Large intestine (tissue), 3 donors: ENCODE measurements around the gene MYL4. TPM values are rescaled to one million over a fixed set of nuclear protein-coding genes. Genes with fewer than 3 reads are reported as not detected.
"Not testable (repeated sequence)": the region's sequence is repeated elsewhere in the genome, so short reads cannot be mapped to it uniquely, and the experiment has no call there.

Source experiments
- DNase-seq, 2 donors: peaks; one replicate each; pipeline versions ENCODE4 v3.0.0 to v3.0.0-alpha.2; 2013
- H3K27ac ChIP-seq: one replicate; pipeline ENCODE4 v1.5.1; 2013; ENCODE audit warnings: low read length
- H3K27me3 ChIP-seq: 2 replicates; pipeline ENCODE4 v1.6.1; 2013; ENCODE audit warnings: low read length; ENCODE audit not compliant: control insufficient read depth, insufficient read depth
- H3K36me3 ChIP-seq: 2 replicates; pipeline ENCODE4 v1.6.1; 2013; ENCODE audit warnings: low read length; ENCODE audit not compliant: control insufficient read depth, insufficient read depth
- H3K4me1 ChIP-seq: one replicate; pipeline ENCODE4 v1.6.1; 2013; ENCODE audit warnings: low read length; ENCODE audit not compliant: control insufficient read depth, insufficient read depth
- H3K4me3 ChIP-seq: one replicate; pipeline ENCODE4 v1.5.1; 2013; ENCODE audit warnings: low read length
- H3K9me3 ChIP-seq: one replicate; pipeline ENCODE4 v1.6.1; 2013; ENCODE audit warnings: mild to moderate bottlenecking, low read depth, low read length, moderate library complexity; ENCODE audit not compliant: control insufficient read depth
- WGBS: methylation state at CpG from one replicate; pipeline ENCODE4 v1.1.5; 2013; ENCODE audit warnings: low lambda C conversion rate; ENCODE audit not compliant: insufficient coverage; 5-methylcytosine and 5-hydroxymethylcytosine counted together
- polyA plus RNA-seq: library from polyadenylated mRNA; unstranded; fragments of 120-200 nt; gene quantifications from one replicate; pipeline ENCODE4 v1.2.1, GENCODE V29; 2013

Gene MYL4
- polyA plus RNA-seq, 1 donor: 5.0 TPM

GRCh38 chr17:47219621-47220475 is 10.7 kb downstream of the MYL4 start:
- Histone ChIP-seq H3K27ac (no peak overlapping the region), H3K4me1 (peaks cover 33% of the 10 kb centered on the region), H3K4me3 (no peak overlapping the region), H3K27me3 (no peaks in the 10 kb centered on the region), H3K36me3 (no peaks in the 10 kb centered on the region), H3K9me3 (peaks cover 5% of the 10 kb centered on the region)
- no peak for DNase-seq
- WGBS: no CpG with 5 or more reads among the region's 21 CpGs

- Histone ChIP-seq H3K36me3 (no peaks in the 10 kb centered on the region), H3K27ac (no peak overlapping the region), H3K4me1 (peaks cover 33% of the 10 kb centered on the region), H3K9me3 (peaks cover 5% of the 10 kb centered on the region), H3K27me3 (no peaks in the 10 kb centered on the region), H3K4me3 (no peak overlapping the region)
- WGBS: 17% methylated on average over 1 of the region's 7 CpGs
- DNase-seq: no peak
Measured at GRCh38 chr17:47220531-47220999, 11.4 kb downstream of the MYL4 start.

- Histone ChIP-seq H3K4me1 (peaks cover 33% of the 10 kb centered on the region), H3K9me3 (peaks cover 5% of the 10 kb centered on the region), H3K36me3 (no peaks in the 10 kb centered on the region), H3K4me3 (no peak overlapping the region), H3K27ac (no peak overlapping the region), H3K27me3 (no peaks in the 10 kb centered on the region)
- DNase-seq: no peak
- no CpG with 5 or more reads among the region's 6 CpGs for WGBS
Measured at GRCh38 chr17:47221154-47221553, 12.0 kb downstream of the MYL4 start.

- peaks cover 33% of the 10 kb centered on the region for H3K4me1 ChIP-seq
- WGBS: no CpG with 5 or more reads among the region's 4 CpGs
Measured at GRCh38 chr17:47222047-47222446, 12.9 kb downstream of the MYL4 start.

DNA sequence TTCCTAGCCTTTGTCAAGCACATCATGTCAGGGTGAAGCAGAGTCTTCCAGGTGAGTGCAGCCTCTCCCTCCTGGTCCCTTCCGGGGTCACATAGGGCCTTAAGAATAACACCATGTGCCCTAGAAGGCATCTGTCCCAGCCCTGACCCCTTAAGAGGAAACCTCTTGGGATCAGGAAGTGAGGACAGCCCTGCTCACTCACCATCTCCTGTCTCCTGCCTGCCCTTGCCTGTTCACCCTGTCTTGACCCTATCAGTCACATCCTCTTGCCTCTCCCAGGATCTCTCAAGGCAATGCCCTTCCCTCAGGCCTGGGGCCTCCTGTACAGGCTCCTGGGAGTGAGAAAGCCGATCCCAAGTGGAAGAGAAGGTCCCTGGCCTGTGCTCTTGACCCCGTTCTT is 13.9 kb downstream of the MYL4 start:
- Histone ChIP-seq H3K4me3 (no peak overlapping the region), H3K9me3 (peaks cover 5% of the 10 kb centered on the region), H3K27me3 (no peaks in the 10 kb centered on the region), H3K4me1 (peaks cover 33% of the 10 kb centered on the region), H3K27ac (peak overlapping the region; percentile 50), H3K36me3 (no peaks in the 10 kb centered on the region)
- peak in 1 of 2 donors; percentile 45 for DNase-seq
- WGBS: no CpG with 5 or more reads among the region's 3 CpGs

More at GRCh38 chr17:47222047-47222446, 12.9 kb downstream of the MYL4 start:
- Histone ChIP-seq H3K9me3 (peaks cover 5% of the 10 kb centered on the region), H3K4me3 (no peak overlapping the region), H3K27ac (no peak overlapping the region), H3K36me3 (no peaks in the 10 kb centered on the region), H3K27me3 (no peaks in the 10 kb centered on the region)
- DNase-seq: peak in 1 of 2 donors; percentile 51

GRCh38 chr17:47223460-47223859 is 14.3 kb downstream of the MYL4 start:
- peak in 1 of 2 donors; percentile 63 for DNase-seq
- H3K4me1 ChIP-seq: peaks cover 33% of the 10 kb centered on the region
- no peak overlapping the region for H3K4me3 ChIP-seq
- peak overlapping the region; percentile 50 for H3K27ac ChIP-seq
- no peaks in the 10 kb centered on the region for H3K36me3 ChIP-seq
- 20% methylated on average over 1 of the region's 5 CpGs for WGBS
- H3K9me3 ChIP-seq: peaks cover 5% of the 10 kb centered on the region
- no peaks in the 10 kb centered on the region for H3K27me3 ChIP-seq

DNA sequence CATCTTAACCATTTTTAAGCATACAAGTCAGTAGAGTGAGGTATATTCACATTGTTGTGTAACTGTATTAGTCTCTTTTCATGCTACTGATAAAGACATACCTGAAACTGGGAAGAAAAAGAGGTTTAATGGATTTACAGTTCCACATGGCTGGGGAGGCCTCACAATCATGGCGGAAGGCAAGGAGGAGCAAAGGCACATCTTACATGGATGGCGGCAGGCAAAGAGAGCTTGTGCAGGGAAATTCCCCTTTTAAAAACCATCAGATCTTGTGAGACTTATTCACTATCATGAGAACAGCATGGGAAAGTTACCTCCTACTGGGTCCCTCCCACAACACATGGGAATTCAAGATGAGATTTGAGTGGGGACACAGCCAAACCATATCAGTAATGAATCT is 14.9 kb downstream of the MYL4 start:
- peaks cover 31% of the 10 kb centered on the region for H3K4me1 ChIP-seq
- H3K27me3 ChIP-seq: not testable (repeated sequence)
- WGBS: no CpG with 5 or more reads among the region's 2 CpGs

GRCh38 chr17:47224966-47225365 is 15.8 kb downstream of the MYL4 start:
- no CpG with 5 or more reads among the region's 1 CpG for WGBS
- H3K9me3 ChIP-seq: peaks cover 5% of the 10 kb centered on the region
- H3K4me3 ChIP-seq: no peak overlapping the region
- peaks cover 24% of the 10 kb centered on the region for H3K4me1 ChIP-seq
- no peaks in the 10 kb centered on the region for H3K36me3 ChIP-seq
- no peak overlapping the region for H3K27ac ChIP-seq
- no peak for DNase-seq
- H3K27me3 ChIP-seq: no peaks in the 10 kb centered on the region

More for the DNA sequence above, 14.9 kb downstream of the MYL4 start:
- peak overlapping the region; percentile 50 for H3K27ac ChIP-seq
- DNase-seq, H3K4me3 ChIP-seq, H3K9me3 ChIP-seq, H3K36me3 ChIP-seq: not testable (repeated sequence)

DNA sequence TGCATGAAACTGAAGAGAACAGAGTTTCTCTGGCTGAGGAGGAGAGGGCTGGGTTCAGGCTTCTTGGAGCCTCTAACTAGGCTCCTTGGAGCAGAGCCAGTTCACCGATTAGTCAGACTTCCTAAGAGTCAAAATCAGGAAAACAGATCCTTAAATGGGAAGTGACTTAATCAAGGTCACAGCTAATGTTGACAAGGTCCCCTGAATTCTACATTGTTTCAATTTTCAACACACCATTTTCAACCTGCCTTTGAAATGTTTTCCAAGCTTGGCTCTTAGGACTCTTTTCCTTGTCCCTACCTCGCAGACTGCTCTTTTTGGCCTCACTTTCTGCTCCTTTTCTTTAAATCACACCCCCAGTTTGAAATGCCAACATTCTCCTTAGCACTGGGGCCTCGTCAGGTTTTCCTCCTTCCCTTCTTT is 16.3 kb downstream of the MYL4 start:
- no peak for DNase-seq
- Histone ChIP-seq H3K27ac (no peak overlapping the region), H3K4me1 (peaks cover 24% of the 10 kb centered on the region), H3K27me3 (no peaks in the 10 kb centered on the region), H3K4me3 (no peak overlapping the region), H3K9me3 (peaks cover 5% of the 10 kb centered on the region), H3K36me3 (no peaks in the 10 kb centered on the region)
- 100% methylated on average over 2 of the region's 3 CpGs for WGBS

GRCh38 chr17:47225911-47226688 is 17.0 kb downstream of the MYL4 start:
- no peaks in the 10 kb centered on the region for H3K36me3 ChIP-seq
- WGBS: no CpG with 5 or more reads among the region's 2 CpGs
- DNase-seq: no peak
- peaks cover 5% of the 10 kb centered on the region for H3K9me3 ChIP-seq
- no peak overlapping the region for H3K4me3 ChIP-seq
- H3K4me1 ChIP-seq: peaks cover 24% of the 10 kb centered on the region
- H3K27ac ChIP-seq: no peak overlapping the region
- H3K27me3 ChIP-seq: no peaks in the 10 kb centered on the region
